A549 (cell line): ENCODE results near the gene SLC39A11. TPM values are rescaled to one million over a fixed set of nuclear protein-coding genes. Genes with fewer than 3 reads are reported as not detected.

Experiments
- ATAC-seq, 2 experiments: fragments of 200-7000 bp in 1 of 2; fragments of >200 bp in 1 of 2; cut with Nextera tagmentation in 1 of 2; cut with Tn5 transposase in 1 of 2; 3 replicates each; pipeline versions ENCODE4 v1.8.0 to v1.9.1; 2018 to 2020; ENCODE audit warnings: mild to moderate bottlenecking in 1 of 2, moderate library complexity in 1 of 2
- CTCF ChIA-PET: fragments of 300-600 bp; sonication (Branson Sonifier 250); formaldehyde crosslinking; extraction: SDS; loops from one replicate; lab custom pipeline; 2021; ENCODE audit warnings: antibody characterized with exemption, inconsistent platforms; lab: Yijun Ruan, JAX
- POLR2A ChIA-PET: fragments of 350-600 bp; formaldehyde crosslinking; extraction: SDS; loops from one replicate; lab custom pipeline; 2021; ENCODE audit warnings: antibody characterized with exemption, inconsistent platforms; lab: Yijun Ruan, JAX
- DNase-seq, 2 experiments: peaks; one replicate each; pipeline versions ENCODE4 v3.0.0 to v3.0.0-alpha.2; 2011 to 2016; ENCODE audit warnings: low read depth in 1 of 2, low spot score in 1 of 2
- FAIRE-seq: peaks from 2 replicates; lab custom pipeline; 2011; peaks lifted over from hg19 to GRCh38; lab: Jason Lieb, UNC
- H3K27ac ChIP-seq, 2 experiments: fragments of >200 bp; sonication (Bioruptor Twin); formaldehyde crosslinking; 3 replicates each; pipeline ENCODE4 v1.5.1; 2016 to 2017
- H3K4me1 ChIP-seq: fragments of >200 bp; sonication (Bioruptor Twin); formaldehyde crosslinking; 3 replicates; pipeline ENCODE4 v1.6.1; 2016
- H3K4me2 ChIP-seq: fragments of >200 bp; sonication (Bioruptor Twin); formaldehyde crosslinking; 3 replicates; pipeline ENCODE4 v1.6.1; 2016
- H3K4me3 ChIP-seq: fragments of >200 bp; sonication (Bioruptor Twin); formaldehyde crosslinking; 3 replicates; pipeline ENCODE4 v1.5.1; 2016
- H3K9me3 ChIP-seq: fragments of >200 bp; sonication (Bioruptor Twin); formaldehyde crosslinking; 3 replicates; pipeline ENCODE4 v1.6.1; 2016
- ATOH8 ChIP-seq: fragments of 250-450 bp; sonication (Bioruptor Pico); IDR thresholded peaks from 2 replicates; pipeline ENCODE4 v1.5.0; 2020; ENCODE audit warnings: low read depth, mild to moderate bottlenecking, moderate library complexity
- BHLHE40 ChIP-seq: IDR thresholded peaks from 2 replicates; pipeline ENCODE4 v1.6.1; 2012; ENCODE audit warnings: low read depth, low read length, inconsistent platforms
- CBX8 ChIP-seq: fragments of 200-600 bp; sonication (generic); IDR thresholded peaks from 2 replicates; pipeline ENCODE4 v1.6.1; 2016
- CEBPB ChIP-seq, 2 experiments: fragments of >200 bp in 1 of 2; sonication (Bioruptor Twin) in 1 of 2; formaldehyde crosslinking in 1 of 2; IDR thresholded peaks; 2 replicates each; pipeline ENCODE4 v1.6.1; 2012 to 2016
- CHD4 ChIP-seq: fragments of 200-600 bp; sonication (generic); IDR thresholded peaks from 2 replicates; pipeline ENCODE4 v1.6.1; 2016; ENCODE audit warnings: antibody characterized with exemption, mild to moderate bottlenecking, borderline replicate concordance
- EHF ChIP-seq: fragments of 250-450 bp; sonication (Bioruptor Pico); IDR thresholded peaks from 2 replicates; pipeline ENCODE4 v1.5.0; 2020; ENCODE audit warnings: mild to moderate bottlenecking
- EP300 ChIP-seq, 2 experiments: fragments of >200 bp; sonication (Bioruptor Twin); formaldehyde crosslinking; IDR thresholded peaks; 2 replicates in 1 of 2; 3 replicates in 1 of 2; pipeline ENCODE4 v1.6.1; 2016 to 2017
- FOSB ChIP-seq: fragments of 250-450 bp; sonication (Bioruptor Pico); IDR thresholded peaks from 2 replicates; pipeline ENCODE4 v1.5.0; 2020; ENCODE audit warnings: mild to moderate bottlenecking, moderate library complexity
- FOXS1 ChIP-seq: fragments of 250-450 bp; sonication (Bioruptor Pico); IDR thresholded peaks from 2 replicates; pipeline ENCODE4 v1.5.0; 2020; ENCODE audit warnings: mild to moderate bottlenecking, moderate library complexity
- HDAC2 ChIP-seq: fragments of 200-600 bp; sonication (generic); IDR thresholded peaks from 2 replicates; pipeline ENCODE4 v1.6.1; 2016
- HEYL ChIP-seq: fragments of 250-450 bp; sonication (Bioruptor Pico); IDR thresholded peaks from 2 replicates; pipeline ENCODE4 v1.8.0; 2021; ENCODE audit warnings: mild to moderate bottlenecking, moderate library complexity
- HOXB13 ChIP-seq: fragments of 250-450 bp; sonication (Bioruptor Pico); IDR thresholded peaks from 2 replicates; pipeline ENCODE4 v1.5.0; 2020; ENCODE audit warnings: low read depth, mild to moderate bottlenecking, moderate library complexity
- HOXB5 ChIP-seq: fragments of 250-450 bp; sonication (Bioruptor Pico); IDR thresholded peaks from 2 replicates; pipeline ENCODE4 v1.5.0; 2020; ENCODE audit warnings: mild to moderate bottlenecking, moderate library complexity
- JUNB ChIP-seq: fragments of >200 bp; sonication (Bioruptor Twin); formaldehyde crosslinking; IDR thresholded peaks from 2 replicates; pipeline ENCODE4 v1.6.1; 2016
- MAFK ChIP-seq: fragments of 450-650 bp; IDR thresholded peaks from 2 replicates; pipeline ENCODE4 v1.6.1; 2014; ENCODE audit not compliant: partially characterized antibody
- MYC ChIP-seq: IDR thresholded peaks from 2 replicates; pipeline ENCODE4 v1.6.1; 2012; ENCODE audit warnings: mild to moderate bottlenecking, inconsistent platforms, low read length, improper control_type of control experiment, borderline replicate concordance
- NPAS2 ChIP-seq: fragments of 250-450 bp; sonication (Bioruptor Pico); IDR thresholded peaks from 2 replicates; pipeline ENCODE4 v1.8.0; 2022; ENCODE audit warnings: mild to moderate bottlenecking, moderate library complexity, borderline replicate concordance
- POLR2AphosphoS2 ChIP-seq: conservative IDR thresholded peaks from 2 replicates; pipeline ENCODE4 v1.6.1; 2012; ENCODE audit warnings: low read length, improper control_type of control experiment, inconsistent platforms
- RCOR1 ChIP-seq: fragments of 150-350 bp; IDR thresholded peaks from 2 replicates; pipeline ENCODE4 v1.6.1; 2014; ENCODE audit warnings: antibody characterized with exemption, low read length, low read depth
- SREBF2 ChIP-seq: fragments of 450-650 bp; IDR thresholded peaks from 2 replicates; pipeline ENCODE4 v1.6.1; 2014; ENCODE audit warnings: mild to moderate bottlenecking, moderate library complexity
- ZNF302 ChIP-seq: fragments of 250-450 bp; sonication (Bioruptor Pico); IDR thresholded peaks from 2 replicates; pipeline ENCODE4 v1.9.0; 2021; ENCODE audit warnings: inconsistent platforms, mild to moderate bottlenecking, moderate library complexity
- ZSCAN20 ChIP-seq: fragments of 250-450 bp; sonication (Bioruptor Pico); IDR thresholded peaks from 2 replicates; pipeline ENCODE4 v1.8.0; 2022; ENCODE audit warnings: mild to moderate bottlenecking, moderate library complexity
- WGBS: methylation state at CpG from one replicate; pipeline ENCODE4 v1.1.6; 2017; ENCODE audit errors: missing lambda C conversion rate; 5-methylcytosine and 5-hydroxymethylcytosine counted together
- polyA plus RNA-seq, 4 experiments: library from polyadenylated mRNA; depleted of rRNA in 3 of 4; stranded (reverse); fragments of >200 nt; fragmentation: RNase III in 1 of 4; extraction: RNeasy Plus Mini Kit Qiagen cat#74134 plus additional on column Dnase treatment in 1 of 4; gene quantifications; 2 replicates in 3 of 4; 3 replicates in 1 of 4; pipeline ENCODE4 v1.2.3, GENCODE V29; 2011 to 2017
- TF ChIP-seq, protein P1 (sequence below): fragments of >200 bp; sonication (Bioruptor Twin); formaldehyde crosslinking; IDR thresholded peaks from 3 replicates; pipeline ENCODE4 v1.5.1; 2016
- TF ChIP-seq, protein P2 (sequence below): fragments of >200 bp; sonication (Bioruptor Twin); formaldehyde crosslinking; IDR thresholded peaks from 2 replicates; pipeline ENCODE4 v1.6.1; 2016
- TF ChIP-seq, protein P3 (sequence below): fragments of 200-600 bp; sonication (generic); IDR thresholded peaks from 2 replicates; pipeline ENCODE4 v1.6.1; 2016; ENCODE audit warnings: antibody characterized with exemption, mild to moderate bottlenecking, moderate library complexity

The SLC39A11 gene
- polyA plus RNA-seq, 2 of the 4 experiments (the other 2 are of a cell fraction): 18.4 to 25.2 TPM

DNA sequence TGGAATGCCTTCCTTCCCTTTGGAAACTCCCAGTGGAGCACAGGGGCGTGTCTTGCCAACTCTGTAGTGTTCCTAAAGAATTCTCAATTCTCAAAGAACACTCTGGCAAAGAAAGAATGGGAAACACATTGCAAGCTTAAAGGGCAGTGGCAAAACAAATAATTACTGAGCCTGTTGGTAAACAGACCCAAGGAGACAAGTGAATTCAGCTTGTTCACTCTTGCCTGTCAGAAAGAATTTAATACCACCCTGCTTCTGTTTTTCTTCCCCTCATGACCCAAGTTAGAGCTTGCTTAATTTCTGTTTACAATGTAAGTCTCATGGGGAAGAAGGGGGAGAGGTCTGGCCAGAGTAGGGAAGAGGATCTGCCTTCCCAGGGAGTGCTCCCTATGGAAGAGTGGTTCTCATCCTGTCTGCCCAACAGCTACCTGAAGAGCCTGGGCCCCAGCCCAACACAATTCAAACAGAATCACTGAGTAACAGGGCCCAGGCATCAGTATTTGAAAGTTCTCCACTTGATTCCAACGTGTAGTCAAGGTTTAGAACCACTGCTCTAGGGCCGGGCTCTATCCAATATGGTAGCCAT lies 386.0 kb downstream of the SLC39A11 start (continued):
- TF ChIP-seq BHLHE40 (no peak), RCOR1 (no peak), EP300 (IDR thresholded peaks at IDR 0.05) (peak; percentile 92 to 97; a peak in 4 of 5 replicates), CEBPB (IDR thresholded peaks at IDR 0.05) (peak; percentile 93 to 96), JUNB (peak; percentile 89), MYC (peak; percentile 40; the same call in 1 of the 2 replicates), SREBF2 (no peak), MAFK (peak; percentile 21)
- TF ChIP-seq, protein P1, sequence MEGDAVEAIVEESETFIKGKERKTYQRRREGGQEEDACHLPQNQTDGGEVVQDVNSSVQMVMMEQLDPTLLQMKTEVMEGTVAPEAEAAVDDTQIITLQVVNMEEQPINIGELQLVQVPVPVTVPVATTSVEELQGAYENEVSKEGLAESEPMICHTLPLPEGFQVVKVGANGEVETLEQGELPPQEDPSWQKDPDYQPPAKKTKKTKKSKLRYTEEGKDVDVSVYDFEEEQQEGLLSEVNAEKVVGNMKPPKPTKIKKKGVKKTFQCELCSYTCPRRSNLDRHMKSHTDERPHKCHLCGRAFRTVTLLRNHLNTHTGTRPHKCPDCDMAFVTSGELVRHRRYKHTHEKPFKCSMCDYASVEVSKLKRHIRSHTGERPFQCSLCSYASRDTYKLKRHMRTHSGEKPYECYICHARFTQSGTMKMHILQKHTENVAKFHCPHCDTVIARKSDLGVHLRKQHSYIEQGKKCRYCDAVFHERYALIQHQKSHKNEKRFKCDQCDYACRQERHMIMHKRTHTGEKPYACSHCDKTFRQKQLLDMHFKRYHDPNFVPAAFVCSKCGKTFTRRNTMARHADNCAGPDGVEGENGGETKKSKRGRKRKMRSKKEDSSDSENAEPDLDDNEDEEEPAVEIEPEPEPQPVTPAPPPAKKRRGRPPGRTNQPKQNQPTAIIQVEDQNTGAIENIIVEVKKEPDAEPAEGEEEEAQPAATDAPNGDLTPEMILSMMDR: no peak
- TF ChIP-seq, protein P2, sequence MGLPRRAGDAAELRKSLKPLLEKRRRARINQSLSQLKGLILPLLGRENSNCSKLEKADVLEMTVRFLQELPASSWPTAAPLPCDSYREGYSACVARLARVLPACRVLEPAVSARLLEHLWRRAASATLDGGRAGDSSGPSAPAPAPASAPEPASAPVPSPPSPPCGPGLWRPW: peak; percentile 83

DNA sequence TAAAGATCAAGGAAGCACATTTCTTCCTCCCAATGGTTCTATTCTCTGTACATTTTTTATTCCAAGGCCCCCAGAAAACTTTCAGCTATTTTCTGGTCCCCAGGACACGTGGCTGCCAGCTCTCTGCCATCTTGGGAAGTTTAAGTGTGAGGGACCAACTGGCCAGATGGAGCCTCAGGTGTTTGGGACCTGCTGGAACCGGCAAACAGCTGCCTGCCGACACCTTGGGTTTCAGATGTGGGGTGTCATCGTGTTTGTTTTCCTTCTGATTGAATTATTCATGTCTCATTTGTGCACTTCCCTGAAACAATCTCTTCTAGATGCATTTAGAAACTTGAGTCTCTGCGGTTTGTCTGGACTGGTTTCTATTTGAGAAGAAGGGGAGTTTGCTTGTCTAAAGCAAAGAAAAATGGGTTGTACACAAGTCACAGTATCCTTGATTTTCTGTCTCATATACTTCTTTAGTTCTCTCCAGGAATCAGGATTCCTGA lies 386.5 kb downstream of the SLC39A11 start:
- H3K4me2 ChIP-seq: peak overlapping the region; percentile 68
- peak; percentile 75 for TF ChIP-seq ZSCAN20 (CRISPR knock-in tag)
- TF ChIP-seq ATOH8: peak; percentile 37; the same call in 1 of the 2 replicates
- no peak for TF ChIP-seq MAFK
- TF ChIP-seq POLR2AphosphoS2: no peak
- peak; percentile 60; the same call in 1 of the 2 replicates for TF ChIP-seq HEYL (CRISPR knock-in tag)
- TF ChIP-seq, protein P3, sequence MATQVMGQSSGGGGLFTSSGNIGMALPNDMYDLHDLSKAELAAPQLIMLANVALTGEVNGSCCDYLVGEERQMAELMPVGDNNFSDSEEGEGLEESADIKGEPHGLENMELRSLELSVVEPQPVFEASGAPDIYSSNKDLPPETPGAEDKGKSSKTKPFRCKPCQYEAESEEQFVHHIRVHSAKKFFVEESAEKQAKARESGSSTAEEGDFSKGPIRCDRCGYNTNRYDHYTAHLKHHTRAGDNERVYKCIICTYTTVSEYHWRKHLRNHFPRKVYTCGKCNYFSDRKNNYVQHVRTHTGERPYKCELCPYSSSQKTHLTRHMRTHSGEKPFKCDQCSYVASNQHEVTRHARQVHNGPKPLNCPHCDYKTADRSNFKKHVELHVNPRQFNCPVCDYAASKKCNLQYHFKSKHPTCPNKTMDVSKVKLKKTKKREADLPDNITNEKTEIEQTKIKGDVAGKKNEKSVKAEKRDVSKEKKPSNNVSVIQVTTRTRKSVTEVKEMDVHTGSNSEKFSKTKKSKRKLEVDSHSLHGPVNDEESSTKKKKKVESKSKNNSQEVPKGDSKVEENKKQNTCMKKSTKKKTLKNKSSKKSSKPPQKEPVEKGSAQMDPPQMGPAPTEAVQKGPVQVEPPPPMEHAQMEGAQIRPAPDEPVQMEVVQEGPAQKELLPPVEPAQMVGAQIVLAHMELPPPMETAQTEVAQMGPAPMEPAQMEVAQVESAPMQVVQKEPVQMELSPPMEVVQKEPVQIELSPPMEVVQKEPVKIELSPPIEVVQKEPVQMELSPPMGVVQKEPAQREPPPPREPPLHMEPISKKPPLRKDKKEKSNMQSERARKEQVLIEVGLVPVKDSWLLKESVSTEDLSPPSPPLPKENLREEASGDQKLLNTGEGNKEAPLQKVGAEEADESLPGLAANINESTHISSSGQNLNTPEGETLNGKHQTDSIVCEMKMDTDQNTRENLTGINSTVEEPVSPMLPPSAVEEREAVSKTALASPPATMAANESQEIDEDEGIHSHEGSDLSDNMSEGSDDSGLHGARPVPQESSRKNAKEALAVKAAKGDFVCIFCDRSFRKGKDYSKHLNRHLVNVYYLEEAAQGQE: no peak
- peak; percentile 93 for TF ChIP-seq EHF (CRISPR knock-in tag)
- TF ChIP-seq HOXB5 (CRISPR knock-in tag): 0 out of 2 replicates have a peak, but pooled peaks have one; percentile 42
- TF ChIP-seq HOXB13: peak; percentile 79; the same call in 1 of the 2 replicates
- TF ChIP-seq RCOR1: no peak
- no peak for TF ChIP-seq CHD4
- no peak for TF ChIP-seq CBX8
- TF ChIP-seq FOSB (CRISPR knock-in tag): peak; percentile 53; the same call in 1 of the 2 replicates
- peak; percentile 42; the same call in 1 of the 2 replicates for TF ChIP-seq ZNF302 (CRISPR knock-in tag)
- no peak for TF ChIP-seq NPAS2 (CRISPR knock-in tag)
- TF ChIP-seq FOXS1 (CRISPR knock-in tag): 0 out of 2 replicates have a peak, but pooled peaks have one; percentile 18
- TF ChIP-seq HDAC2: no peak
- TF ChIP-seq, all 56 proteins: peak for 9
- peaks cover 35% of the 10 kb centered on the region for H3K9me3 ChIP-seq
- DNase-seq: no peak
- no peak for FAIRE-seq
- peak overlapping the region; percentile 83 to 85 for H3K27ac ChIP-seq
- no peak overlapping the region for H3K4me3 ChIP-seq
- 28% methylated on average over 5 of the region's 5 CpGs for WGBS
- ChIA-PET POLR2A (interaction anchor here (0.6 to 3.0 kb wide), 5 partner anchors 9 to 113 kb away, joined by 3 to 11 read pairs (median 4); no protein-coding TSS in a partner anchor), CTCF (interaction anchor here (1.1 to 22.2 kb wide), 8 partner anchors 8 to 485 kb away, joined by 4 to 240 read pairs (median 4); no protein-coding TSS in a partner anchor)
- peaks cover 45% of the 10 kb centered on the region for H3K4me1 ChIP-seq
- ATAC-seq: 0 out of 6 replicates have a peak, but pooled peaks of 1 of the 2 experiments have one; percentile 3
